ENCODE data around the gene PLCB4. TPM values are rescaled to one million over a fixed set of nuclear protein-coding genes. Genes with fewer than 3 reads are reported as not detected.

The PLCB4 gene
- total RNA-seq, 1 experiment from 2014 or later: 10.1 TPM

DNA sequence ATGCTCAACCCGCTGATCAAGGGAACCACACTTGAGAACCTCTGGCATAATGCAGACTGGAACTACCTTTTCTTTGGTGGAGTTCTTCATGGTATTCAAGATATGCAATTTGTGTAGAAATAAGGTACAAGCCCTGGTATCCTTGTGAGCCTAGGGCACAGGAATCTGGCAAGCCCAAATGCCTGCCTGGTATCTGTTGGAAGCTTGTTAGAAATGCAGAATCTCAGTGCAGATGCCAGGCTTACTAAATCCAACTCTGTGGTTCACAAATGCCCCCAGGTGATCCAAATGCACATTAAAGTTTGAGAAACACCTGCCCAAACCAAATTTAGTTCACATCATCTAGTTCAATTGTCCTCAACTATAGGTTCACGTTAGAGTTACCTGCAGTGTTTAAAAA is 285.7 kb downstream of the PLCB4 start:
- H3K23me2 ChIP-seq (ENCODE audit: insufficient read length, low read depth, low read length, poor library complexity, severe bottlenecking): no peaks in the 10 kb centered on the region
- no CpG with 5 or more reads among the region's 2 CpGs for WGBS (ENCODE audit: extremely low coverage, insufficient read length, low lambda C conversion rate)
- no peaks in the 10 kb centered on the region for H4K20me1 ChIP-seq (ENCODE audit: control insufficient read depth, insufficient read depth, insufficient read length)

More for the DNA sequence above, 285.7 kb downstream of the PLCB4 start:
- Histone ChIP-seq H2BK120ac (ENCODE audit: low read depth, low read length, poor library complexity, severe bottlenecking) (no peak overlapping the region), H4K8ac (replicated peaks; ENCODE audit: insufficient read length, low read depth, low read length) (no peak overlapping the region), H2BK5ac (ENCODE audit: insufficient read length, low read length) (no peak overlapping the region), H3K79me1 (ENCODE audit: insufficient read depth, low read depth, low read length, poor library complexity, severe bottlenecking) (no peaks in the 10 kb centered on the region), H2BK15ac (ENCODE audit: low read depth, low read length) (no peak overlapping the region), H3K9me3 (ENCODE audit: control insufficient read depth, low read depth, low read length) (no peaks in the 10 kb centered on the region), H3K4me2 (ENCODE audit: insufficient read depth, insufficient read length, low read length) (no peak overlapping the region), H3K23ac (ENCODE audit: insufficient read length, low read depth, low read length) (no peak overlapping the region), H2BK12ac (ENCODE audit: insufficient read length, low read depth, low read length) (no peak overlapping the region), H3K4me1 (ENCODE audit: insufficient read depth, low read length) (no peaks in the 10 kb centered on the region), H4K5ac (ENCODE audit: insufficient read length, low read depth, low read length) (no peak overlapping the region), H3K18ac (ENCODE audit: insufficient read length, low read depth, low read length) (no peak overlapping the region), H3K27ac (ENCODE audit: insufficient read length, low read depth, low read length) (no peak overlapping the region), H3K4ac (ENCODE audit: low read depth, low read length) (no peak overlapping the region), H2AK5ac (ENCODE audit: insufficient read length, low read length) (no peak overlapping the region), H3K9ac (ENCODE audit: extremely low read depth, insufficient read length, low read length) (no peak overlapping the region), H3K79me2 (ENCODE audit: insufficient read depth, low read length) (no peaks in the 10 kb centered on the region), H4K91ac (ENCODE audit: insufficient read length, low read depth, low read length) (no peak overlapping the region), H3K27me3 (ENCODE audit: insufficient read depth, low read length) (no peaks in the 10 kb centered on the region), H2AFZ (ENCODE audit: low read length) (no peak overlapping the region), H3K56ac (ENCODE audit: insufficient read length, low read depth, low read length) (no peak overlapping the region), H3T11ph (ENCODE audit: low read length) (no peak overlapping the region), H2BK20ac (ENCODE audit: low read depth, low read length, poor library complexity, severe bottlenecking) (no peak overlapping the region), H3K14ac (ENCODE audit: insufficient read depth, low read length) (no peak overlapping the region)
- H3K4me3 Mint-ChIP-seq: no peak overlapping the region
- no peak overlapping the region for H3K27ac Mint-ChIP-seq
- H3K36me3 Mint-ChIP-seq (ENCODE audit: insufficient read depth in 1 of 3, low read depth in 3 of 3): peaks cover 0 to 5% (median 0%) of the 10 kb centered on the region in 3 experiments; a peak in 2 of 7 replicates
- DNase-seq: no peak
- no peaks in the 10 kb centered on the region; a peak in 1 of 5 replicates for H3K9me3 Mint-ChIP-seq
- TF ChIP-seq, protein P1, sequence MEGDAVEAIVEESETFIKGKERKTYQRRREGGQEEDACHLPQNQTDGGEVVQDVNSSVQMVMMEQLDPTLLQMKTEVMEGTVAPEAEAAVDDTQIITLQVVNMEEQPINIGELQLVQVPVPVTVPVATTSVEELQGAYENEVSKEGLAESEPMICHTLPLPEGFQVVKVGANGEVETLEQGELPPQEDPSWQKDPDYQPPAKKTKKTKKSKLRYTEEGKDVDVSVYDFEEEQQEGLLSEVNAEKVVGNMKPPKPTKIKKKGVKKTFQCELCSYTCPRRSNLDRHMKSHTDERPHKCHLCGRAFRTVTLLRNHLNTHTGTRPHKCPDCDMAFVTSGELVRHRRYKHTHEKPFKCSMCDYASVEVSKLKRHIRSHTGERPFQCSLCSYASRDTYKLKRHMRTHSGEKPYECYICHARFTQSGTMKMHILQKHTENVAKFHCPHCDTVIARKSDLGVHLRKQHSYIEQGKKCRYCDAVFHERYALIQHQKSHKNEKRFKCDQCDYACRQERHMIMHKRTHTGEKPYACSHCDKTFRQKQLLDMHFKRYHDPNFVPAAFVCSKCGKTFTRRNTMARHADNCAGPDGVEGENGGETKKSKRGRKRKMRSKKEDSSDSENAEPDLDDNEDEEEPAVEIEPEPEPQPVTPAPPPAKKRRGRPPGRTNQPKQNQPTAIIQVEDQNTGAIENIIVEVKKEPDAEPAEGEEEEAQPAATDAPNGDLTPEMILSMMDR (conservative IDR thresholded peaks at IDR 0.05): no peak
- no peaks in the 10 kb centered on the region for H3K27me3 Mint-ChIP-seq (ENCODE audit: low read depth)
- peaks cover 5 to 9% of the 10 kb centered on the region in 2 experiments for H3K4me1 Mint-ChIP-seq
